ENCODE data around the gene ARID2. TPM values are rescaled to one million over a fixed set of nuclear protein-coding genes. Genes with fewer than 3 reads are reported as not detected.

ARID2 gene
- total and polyA plus RNA-seq, 7 donors: 2.8 to 17.1 (median 12.5) TPM

GRCh38 chr12:45687081-45688015 lies 42.2 kb upstream of the ARID2 start:
- TF ChIP-seq CTCF (IDR thresholded peaks at IDR 0.05): no peak
- Histone ChIP-seq H3K36me3 (ENCODE audit: insufficient read depth in 1 of 2, low read depth in 1 of 2) (no peaks in the 10 kb centered on the region), H3K4me1 (peaks cover 5% of the 10 kb centered on the region), H3K27ac (no peak overlapping the region), H3K27me3 (ENCODE audit: insufficient read depth in 3 of 3, low read length in 2 of 3) (no peaks in the 10 kb centered on the region), H3K9me3 (no peaks in the 10 kb centered on the region), H3K4me3 (no peak overlapping the region)
- intact Hi-C loops (cut with DNase I): no loop called here
- WGBS, 3 donors: 97 to 100% (median 97%) methylated on average over 1 of the region's 1 CpG
- ATAC-seq (no peak), DNase-seq (no peak)

- no peaks in the 10 kb centered on the region for H3K27me3 ChIP-seq (ENCODE audit: insufficient read depth in 3 of 3, low read length in 2 of 3)
- TF ChIP-seq CTCF (IDR thresholded peaks at IDR 0.05): no peak
- DNase-seq: no peak
- no peak overlapping the region for H3K27ac ChIP-seq
- no peaks in the 10 kb centered on the region for H3K9me3 ChIP-seq
- intact Hi-C loops (cut with DNase I): no loop called here
- no peak overlapping the region for H3K4me3 ChIP-seq
- H3K36me3 ChIP-seq (ENCODE audit: insufficient read depth in 1 of 2, low read depth in 1 of 2): no peaks in the 10 kb centered on the region
- H3K4me1 ChIP-seq: peaks cover 5% of the 10 kb centered on the region
- ATAC-seq: no peak
Measured at GRCh38 chr12:45688183-45688582, 41.3 kb upstream of the ARID2 start.

- no peak for TF ChIP-seq CTCF (IDR thresholded peaks at IDR 0.05)
- intact Hi-C loops (cut with DNase I): no loop called here
- Histone ChIP-seq H3K4me1 (no peaks in the 10 kb centered on the region), H3K27ac (no peak overlapping the region), H3K4me3 (no peak overlapping the region), H3K36me3 (ENCODE audit: insufficient read depth in 1 of 2, low read depth in 1 of 2) (no peaks in the 10 kb centered on the region), H3K27me3 (ENCODE audit: insufficient read depth in 3 of 3, low read length in 2 of 3) (no peaks in the 10 kb centered on the region), H3K9me3 (peaks cover 9% of the 10 kb centered on the region)
- ATAC-seq: no peak
- WGBS, 3 donors: 77 to 88% (median 79%) methylated on average over 2 of the region's 2 CpGs
- no peak for DNase-seq
Measured at GRCh38 chr12:45695035-45695434, 34.5 kb upstream of the ARID2 start.

GRCh38 chr12:45695606-45696005 lies 33.9 kb upstream of the ARID2 start:
- DNase-seq (no peak), ATAC-seq (no peak)
- no peaks in the 10 kb centered on the region for H3K4me1 ChIP-seq
- H3K27ac ChIP-seq: no peak overlapping the region
- no peaks in the 10 kb centered on the region for H3K36me3 ChIP-seq (ENCODE audit: insufficient read depth in 1 of 2, low read depth in 1 of 2)
- TF ChIP-seq CTCF (IDR thresholded peaks at IDR 0.05): no peak
- intact Hi-C loops (cut with DNase I): no loop called here
- no peaks in the 10 kb centered on the region for H3K27me3 ChIP-seq (ENCODE audit: insufficient read depth in 3 of 3, low read length in 2 of 3)
- H3K4me3 ChIP-seq: no peak overlapping the region
- peaks cover 9% of the 10 kb centered on the region for H3K9me3 ChIP-seq

- ATAC-seq (no peak), DNase-seq (no peak)
- intact Hi-C loops (cut with DNase I): no loop called here
- Histone ChIP-seq H3K9me3 (peaks cover 9% of the 10 kb centered on the region), H3K27ac (no peak overlapping the region), H3K27me3 (ENCODE audit: insufficient read depth in 3 of 3, low read length in 2 of 3) (no peaks in the 10 kb centered on the region), H3K4me3 (no peak overlapping the region), H3K36me3 (ENCODE audit: insufficient read depth in 1 of 2, low read depth in 1 of 2) (no peaks in the 10 kb centered on the region), H3K4me1 (no peaks in the 10 kb centered on the region)
- 79 to 89% (median 84%) methylated on average over 7 of the region's 7 CpGs for WGBS, 3 donors
- no peak for TF ChIP-seq CTCF (IDR thresholded peaks at IDR 0.05)
Measured at GRCh38 chr12:45696049-45696448, 33.5 kb upstream of the ARID2 start.

Measured in psoas muscle (tissue), 8 donors.